ENCODE measurements around the gene AKIP1. TPM values are rescaled to one million over a fixed set of nuclear protein-coding genes. Genes with fewer than 3 reads are reported as not detected.
"Not testable (repeated sequence)": the region's sequence is repeated elsewhere in the genome, so short reads cannot be mapped to it uniquely, and the experiment has no call there.

Gene AKIP1
- 51.1 and 52.7 TPM in 2 replicates for total RNA-seq (2014; rRNA removed; shearing (Covaris generic))

GRCh38 chr11:8911029-8911823, at the start of gene AKIP1:
Gene AKIP1 (plus strand): TSS chr11:8911189. CDS start chr11:8911450, 261 bp downstream.
- peak; percentile 95 for DNase-seq (ENCODE audit: low spot score)

- no peak for DNase-seq (ENCODE audit: low spot score)
Measured at GRCh38 chr11:8863838-8864237, 47.2 kb upstream of the AKIP1 start.

GRCh38 chr11:8865304-8865703, 45.7 kb upstream of the AKIP1 start:
- no peak for DNase-seq (ENCODE audit: low spot score)

GRCh38 chr11:8867035-8867434, 44.0 kb upstream of the AKIP1 start:
- DNase-seq (ENCODE audit: low spot score), result no peak

- DNase-seq (ENCODE audit: low spot score), result no peak
Measured at GRCh38 chr11:8867931-8868631, 42.9 kb upstream of the AKIP1 start.

- peak; percentile 69 for DNase-seq (ENCODE audit: low spot score)
Measured at GRCh38 chr11:8870411-8871170, 40.4 kb upstream of the AKIP1 start.

- peak; percentile 92 for DNase-seq (ENCODE audit: low spot score)
Measured at GRCh38 chr11:8871171-8871775, 39.7 kb upstream of the AKIP1 start.

GRCh38 chr11:8871962-8872361, 39.0 kb upstream of the AKIP1 start:
- DNase-seq (ENCODE audit: low spot score), result no peak

GRCh38 chr11:8873741-8874405, 37.1 kb upstream of the AKIP1 start:
- no peak for DNase-seq (ENCODE audit: low spot score)

- DNase-seq (ENCODE audit: low spot score), result no peak
Measured at GRCh38 chr11:8878771-8879170, 32.2 kb upstream of the AKIP1 start.

- DNase-seq (ENCODE audit: low spot score), result not testable (repeated sequence)
Measured at GRCh38 chr11:8881585-8881984, 29.4 kb upstream of the AKIP1 start.

GRCh38 chr11:8886322-8886721, 24.7 kb upstream of the AKIP1 start:
- DNase-seq (ENCODE audit: low spot score), result peak; percentile 52

GRCh38 chr11:8891185-8891584, 19.8 kb upstream of the AKIP1 start:
- DNase-seq (ENCODE audit: low spot score), result not testable (repeated sequence)

GRCh38 chr11:8899119-8899753, 11.8 kb upstream of the AKIP1 start:
- no peak for DNase-seq (ENCODE audit: low spot score)

- DNase-seq (ENCODE audit: low spot score), result no peak
Measured at GRCh38 chr11:8905528-8906165, 5.3 kb upstream of the AKIP1 start.

- no peak for DNase-seq (ENCODE audit: low spot score)
Measured at GRCh38 chr11:8907116-8907515, 3.9 kb upstream of the AKIP1 start.

- DNase-seq (ENCODE audit: low spot score), result no peak
Measured at GRCh38 chr11:8908099-8908498, 2.9 kb upstream of the AKIP1 start.

GRCh38 chr11:8910649-8911026, 351 bp upstream of the AKIP1 start:
- DNase-seq (ENCODE audit: low spot score), result no peak

GRCh38 chr11:8913961-8914660, 3.1 kb downstream of the AKIP1 start:
- peak; percentile 44 for DNase-seq (ENCODE audit: low spot score)

- DNase-seq (ENCODE audit: low spot score), result no peak
Measured at GRCh38 chr11:8914661-8915018, 3.7 kb downstream of the AKIP1 start.

All from H4 (cell line).